OCI-LY3 (cell line): Measurements from ENCODE around the gene BBIP1.

ENCODE experiments used
- H2AFZ ChIP-seq: fragments of 200-600, 300-600 bp; shearing (Covaris generic); 2 replicates; pipeline ENCODE4 v1.6.0; 2014; ENCODE audit warnings: antibody characterized with exemption, low read depth, low read length
- H3K27ac ChIP-seq: fragments of 200-600, 300-600 bp; sonication (generic); 2 replicates; pipeline ENCODE4 v1.5.1; 2014; ENCODE audit warnings: mild to moderate bottlenecking, low read length, moderate library complexity, mixed read lengths
- H3K27me3 ChIP-seq: fragments of 200-600, 300-600 bp; sonication (generic); 2 replicates; pipeline ENCODE4 v1.6.1; 2014; ENCODE audit warnings: low read depth, low read length, mixed read lengths
- H3K36me3 ChIP-seq: fragments of 200-600, 300-600 bp; sonication (generic); replicated peaks from 2 replicates; pipeline ENCODE3; 2014; ENCODE audit warnings: low read depth, low read length, mixed read lengths
- H3K4me1 ChIP-seq: fragments of 300-600, 200-600 bp; sonication (generic); 2 replicates; pipeline ENCODE4 v1.6.1; 2014; ENCODE audit warnings: low read length, mixed read lengths
- H3K4me2 ChIP-seq: fragments of 200-600, 300-600 bp; sonication (generic); 2 replicates; pipeline ENCODE4 v1.6.1; 2014; ENCODE audit warnings: low read length, mixed read lengths
- H3K4me3 ChIP-seq: fragments of 300-600, 200-600 bp; sonication (generic); 2 replicates; pipeline ENCODE4 v1.5.1; 2014; ENCODE audit warnings: antibody characterized with exemption, mild to moderate bottlenecking, low read length, moderate library complexity
- H3K79me2 ChIP-seq: fragments of 300-600, 200-600 bp; shearing (Covaris generic); 2 replicates; pipeline ENCODE4 v1.6.1; 2014; ENCODE audit warnings: mild to moderate bottlenecking, low read length, mixed read lengths
- H3K9ac ChIP-seq: fragments of 300-600, 200-600 bp; shearing (Covaris generic); 2 replicates; pipeline ENCODE4 v1.6.0; 2014; ENCODE audit warnings: mild to moderate bottlenecking, low read length, moderate library complexity
- H3K9me3 ChIP-seq: fragments of 200-600, 300-600 bp; shearing (Covaris generic); 2 replicates; pipeline ENCODE4 v1.6.1; 2014; ENCODE audit warnings: low read length, mixed read lengths; ENCODE audit not compliant: insufficient read depth
- H4K20me1 ChIP-seq: fragments of 200-600, 300-600 bp; sonication (generic); 2 replicates; pipeline ENCODE4 v1.6.1; 2016; ENCODE audit warnings: low read length, mixed read lengths; ENCODE audit not compliant: insufficient read depth
- CTCF ChIP-seq: fragments of 200-600, 300-600 bp; sonication (generic); IDR thresholded peaks from 2 replicates; pipeline ENCODE4 v1.5.1; 2014; ENCODE audit warnings: antibody characterized with exemption, low read length, low read depth
- EZH2phosphoT487 ChIP-seq: fragments of 200-600 bp; shearing (Covaris generic); IDR thresholded peaks from 2 replicates; pipeline ENCODE4 v1.6.1; 2018; ENCODE audit warnings: antibody characterized with exemption, mixed run types, low read depth

Gene BBIP1

DNA sequence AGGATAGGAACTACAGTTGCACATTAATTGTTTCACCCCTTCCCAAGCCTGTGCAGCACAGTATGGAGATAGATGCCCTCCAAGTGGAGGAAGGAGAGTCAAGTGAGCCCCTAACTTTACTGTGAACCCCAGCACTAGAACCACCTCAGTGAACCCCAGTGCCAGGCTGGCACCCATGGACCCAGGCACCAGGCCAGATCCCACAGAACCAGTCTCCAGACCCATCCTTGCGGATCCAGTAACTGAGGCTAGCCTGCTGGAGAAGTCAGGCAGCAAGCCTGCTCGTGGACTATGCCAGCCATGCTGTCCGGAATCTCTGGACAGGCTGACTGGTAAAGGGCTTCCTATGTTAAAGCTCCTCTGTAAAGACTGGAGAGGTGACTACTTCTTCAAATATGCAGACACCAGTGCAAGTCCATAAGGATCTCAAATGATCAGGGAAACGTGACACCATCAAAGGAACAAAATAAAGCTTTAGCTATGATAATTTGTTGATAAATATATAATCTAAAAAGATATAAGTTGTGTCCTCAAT, 28.1 kb upstream of the BBIP1 start:
- Histone ChIP-seq H3K27me3 (no peaks in the 10 kb centered on the region), H3K27ac (no peak overlapping the region), H4K20me1 (peaks cover 52% of the 10 kb centered on the region), H3K4me2 (no peak overlapping the region), H3K9me3 (no peaks in the 10 kb centered on the region), H3K36me3 (peaks cover 44% of the 10 kb centered on the region), H3K4me3 (no peak overlapping the region), H2AFZ (no peak overlapping the region), H3K9ac (no peak overlapping the region), H3K79me2 (peaks cover 56% of the 10 kb centered on the region), H3K4me1 (peaks cover 6% of the 10 kb centered on the region)
- no peak for TF ChIP-seq CTCF
- TF ChIP-seq EZH2phosphoT487 = no peak

- Histone ChIP-seq H3K27ac (no peak overlapping the region), H3K79me2 (peaks cover 58% of the 10 kb centered on the region), H3K9ac (no peak overlapping the region), H3K27me3 (no peaks in the 10 kb centered on the region), H3K4me3 (no peak overlapping the region), H3K36me3 (peaks cover 46% of the 10 kb centered on the region), H3K4me2 (no peak overlapping the region), H4K20me1 (peaks cover 56% of the 10 kb centered on the region), H3K9me3 (no peaks in the 10 kb centered on the region), H2AFZ (no peak overlapping the region), H3K4me1 (peaks cover 6% of the 10 kb centered on the region)
- TF ChIP-seq CTCF = no peak
- TF ChIP-seq EZH2phosphoT487 = no peak
These were observed 27.5 kb upstream of the BBIP1 start for GRCh38 chr10:110946496-110946895.

- Histone ChIP-seq H3K79me2 (peaks cover 69% of the 10 kb centered on the region), H2AFZ (no peak overlapping the region), H4K20me1 (peaks cover 62% of the 10 kb centered on the region), H3K9me3 (no peaks in the 10 kb centered on the region), H3K27me3 (no peaks in the 10 kb centered on the region), H3K27ac (no peak overlapping the region), H3K36me3 (peaks cover 46% of the 10 kb centered on the region), H3K9ac (no peak overlapping the region), H3K4me2 (no peak overlapping the region), H3K4me1 (peaks cover 6% of the 10 kb centered on the region), H3K4me3 (no peak overlapping the region)
- TF ChIP-seq EZH2phosphoT487 (no peak), CTCF (no peak)
These were observed 25.9 kb upstream of the BBIP1 start for GRCh38 chr10:110944792-110945396.

DNA sequence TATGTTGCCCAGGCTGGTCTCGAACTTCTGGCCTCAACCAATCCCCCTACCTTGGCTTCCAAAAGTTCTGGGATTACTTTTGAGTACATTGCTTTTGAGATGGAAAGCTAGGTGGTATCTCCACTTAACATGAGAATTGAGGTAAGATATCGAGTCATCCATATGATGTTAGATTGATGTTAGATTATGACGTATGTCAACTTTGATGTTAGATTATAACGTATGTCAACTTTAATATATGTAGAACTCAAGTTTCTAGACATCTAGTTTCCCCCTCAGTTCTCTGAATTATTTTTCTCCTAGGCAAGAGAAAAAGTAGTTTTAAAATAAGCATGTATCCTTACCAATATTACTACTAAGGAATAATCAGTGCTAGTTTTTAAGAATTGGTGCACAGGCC, 20.4 kb upstream of the BBIP1 start:
- Histone ChIP-seq H3K27me3 (no peaks in the 10 kb centered on the region), H2AFZ (no peak overlapping the region), H3K4me1 (no peaks in the 10 kb centered on the region), H3K36me3 (peaks cover 30% of the 10 kb centered on the region), H4K20me1 (peaks cover 67% of the 10 kb centered on the region), H3K4me3 (no peak overlapping the region), H3K27ac (no peak overlapping the region), H3K4me2 (no peak overlapping the region), H3K79me2 (peaks cover 90% of the 10 kb centered on the region), H3K9ac (no peak overlapping the region), H3K9me3 (no peaks in the 10 kb centered on the region)
- TF ChIP-seq CTCF (no peak), EZH2phosphoT487 (no peak)
